GM23338 (cell line): ENCODE measurements around the gene MYLK. TPM values are rescaled to one million over a fixed set of nuclear protein-coding genes. Genes with fewer than 3 reads are reported as not detected.

Experiments used
- ATAC-seq: fragments of 200-7000 bp; cut with Tn5 transposase; 3 replicates; pipeline ENCODE4 v1.9.1; 2020
- DNase-seq: peaks from one replicate; pipeline ENCODE4 v3.0.0-alpha.2; 2015; ENCODE audit warnings: low spot score
- H2AFZ ChIP-seq: fragments of 200-600 bp; sonication (generic); 2 replicates; pipeline ENCODE4 v1.8.0; 2016; ENCODE audit warnings: antibody characterized with exemption, mild to moderate bottlenecking, moderate library complexity
- H3F3A ChIP-seq: fragments of 200-600 bp; sonication (generic); replicated peaks from 2 replicates; pipeline ENCODE4 v1.8.0; 2017; ENCODE audit warnings: antibody characterized with exemption, mixed run types, low read depth
- H3K27ac ChIP-seq: fragments of 200-600 bp; sonication (generic); 2 replicates; pipeline ENCODE4 v1.6.1; 2016; ENCODE audit warnings: low read depth
- H3K27me3 ChIP-seq: fragments of 200-600 bp; sonication (generic); 2 replicates; pipeline ENCODE4 v1.8.0; 2016; ENCODE audit warnings: mild to moderate bottlenecking, mixed run types, moderate library complexity; ENCODE audit not compliant: insufficient read depth
- H3K36me3 ChIP-seq: fragments of 200-600 bp; sonication (generic); 2 replicates; pipeline ENCODE4 v1.8.0; 2016; ENCODE audit warnings: mild to moderate bottlenecking; ENCODE audit not compliant: insufficient read depth
- H3K4me1 ChIP-seq: fragments of 200-600 bp; sonication (generic); 2 replicates; pipeline ENCODE4 v1.8.0; 2016; ENCODE audit warnings: mild to moderate bottlenecking, moderate library complexity; ENCODE audit not compliant: insufficient read depth
- H3K4me2 ChIP-seq: fragments of 200-600 bp; sonication (generic); 2 replicates; pipeline ENCODE4 v1.7.1; 2017; ENCODE audit warnings: mixed run types
- H3K4me3 ChIP-seq: fragments of 200-600 bp; sonication (generic); 2 replicates; pipeline ENCODE4 v1.6.1; 2016; ENCODE audit warnings: mixed run types
- H3K79me2 ChIP-seq: fragments of 200-600 bp; sonication (generic); replicated peaks from 2 replicates; pipeline ENCODE4 v1.8.0; 2017; ENCODE audit warnings: mild to moderate bottlenecking; ENCODE audit not compliant: insufficient read depth
- H3K9me2 ChIP-seq: fragments of 200-600 bp; sonication (generic); 2 replicates; pipeline ENCODE4 v1.8.0; 2017; ENCODE audit not compliant: insufficient read depth
- H4K20me1 ChIP-seq: fragments of 200-600 bp; sonication (generic); replicated peaks from 2 replicates; pipeline ENCODE4 v1.8.0; 2017; ENCODE audit warnings: mild to moderate bottlenecking; ENCODE audit not compliant: insufficient read depth
- H3K27ac Mint-ChIP-seq: 2 replicates; pipeline ENCODE4 v1.8.0; 2020; ENCODE audit warnings: inconsistent platforms, mild to moderate bottlenecking, moderate library complexity, mixed read lengths
- H3K27me3 Mint-ChIP-seq: 3 replicates; pipeline ENCODE4 v1.8.0; 2022; ENCODE audit warnings: low read depth, mild to moderate bottlenecking, moderate library complexity, mixed read lengths, inconsistent platforms; ENCODE audit not compliant: insufficient read depth, poor library complexity
- H3K36me3 Mint-ChIP-seq: 3 replicates; pipeline ENCODE4 v1.8.0; 2021; ENCODE audit warnings: low read depth, mild to moderate bottlenecking, inconsistent platforms, moderate library complexity, mixed read lengths
- H3K4me1 Mint-ChIP-seq: 3 replicates; pipeline ENCODE4 v1.8.0; 2020; ENCODE audit warnings: mild to moderate bottlenecking, inconsistent platforms, mixed read lengths
- H3K4me3 Mint-ChIP-seq: 3 replicates; pipeline ENCODE4 v1.8.0; 2021; ENCODE audit warnings: moderate library complexity, mild to moderate bottlenecking, inconsistent platforms, mixed read lengths
- H3K9me3 Mint-ChIP-seq: 3 replicates; pipeline ENCODE4 v1.8.0; 2020; ENCODE audit warnings: moderate library complexity, mild to moderate bottlenecking, inconsistent platforms, mixed read lengths
- CREB1 ChIP-seq: fragments of 250-450 bp; sonication (Bioruptor Pico); IDR thresholded peaks from 2 replicates; pipeline ENCODE4 v1.5.0; 2020; ENCODE audit warnings: low read depth, mild to moderate bottlenecking, moderate library complexity
- CTCF ChIP-seq, 2 experiments: fragments of 200-600 bp in 1 of 2; sonication (generic) in 1 of 2; conservative IDR thresholded peaks; 2 replicates each; pipeline versions ENCODE4 v1.5.1 to v1.6.1; 2016 to 2017; ENCODE audit warnings: antibody characterized with exemption in 2 of 2, low read depth in 2 of 2, mild to moderate bottlenecking in 2 of 2, moderate library complexity in 1 of 2
- ETS1 ChIP-seq: IDR thresholded peaks from 2 replicates; pipeline ENCODE4 v1.6.1; 2016; ENCODE audit warnings: antibody characterized with exemption
- EZH2phosphoT487 ChIP-seq: fragments of 200-600 bp; sonication (generic); IDR thresholded peaks from one replicate; pipeline ENCODE4 v1.8.1; 2018; ENCODE audit warnings: antibody characterized with exemption; ENCODE audit not compliant: unreplicated experiment
- JUNB ChIP-seq: IDR thresholded peaks from one replicate; pipeline ENCODE4 v1.6.1; 2016; ENCODE audit warnings: antibody characterized with exemption; ENCODE audit not compliant: unreplicated experiment
- POLR2AphosphoS5 ChIP-seq: IDR thresholded peaks from 2 replicates; pipeline ENCODE4 v1.6.1; 2016; ENCODE audit warnings: antibody characterized with exemption, low read depth
- REST ChIP-seq: IDR thresholded peaks from one replicate; pipeline ENCODE4 v1.6.1; 2018; ENCODE audit warnings: antibody characterized with exemption; ENCODE audit not compliant: unreplicated experiment
- STAT1 ChIP-seq: IDR thresholded peaks from one replicate; pipeline ENCODE4 v1.6.1; 2016; ENCODE audit warnings: antibody characterized with exemption; ENCODE audit not compliant: unreplicated experiment
- ZNF331 ChIP-seq: fragments of 250-450 bp; sonication (Bioruptor Pico); IDR thresholded peaks from 2 replicates; pipeline ENCODE4 v1.5.0; 2020; ENCODE audit warnings: low read depth, mild to moderate bottlenecking, moderate library complexity
- polyA plus RNA-seq: library from polyadenylated mRNA; unstranded; fragments of >200 nt; fragmentation: Nextera tagmentation; extraction: Ambion mirVana; gene quantifications from 2 replicates; pipeline ENCODE4 v1.2.1, GENCODE V29; 2016
- total RNA-seq: library from RNA; depleted of rRNA; stranded (reverse); fragments of >200 nt; shearing (Covaris generic); gene quantifications from 2 replicates; pipeline ENCODE4 v1.2.3, GENCODE V29; 2014

MYLK gene
- total and polyA plus RNA-seq, 2 experiments from 2014 or later = 11.5 to 17.9 TPM

GRCh38 chr3:123634149-123635051, 249.7 kb downstream of the MYLK start (continued):
- TF ChIP-seq REST = no peak

GRCh38 chr3:123633530-123633929, 250.6 kb downstream of the MYLK start:
- Histone ChIP-seq H3K4me3 (no peak overlapping the region), H3F3A (no peaks in the 10 kb centered on the region; the same call in 1 of the 2 replicates), H2AFZ (no peak overlapping the region), H3K4me2 (no peak overlapping the region), H3K9me2 (no peaks in the 10 kb centered on the region), H3K27ac (no peak overlapping the region), H4K20me1 (no peaks in the 10 kb centered on the region), H3K79me2 (no peaks in the 10 kb centered on the region), H3K4me1 (peaks cover 37% of the 10 kb centered on the region), H3K27me3 (no peaks in the 10 kb centered on the region), H3K36me3 (no peaks in the 10 kb centered on the region)
- Mint-ChIP-seq H3K27ac (peak overlapping the region; percentile 67; the same call in 1 of the 2 replicates), H3K36me3 (no peaks in the 10 kb centered on the region), H3K4me1 (peaks cover 54% of the 10 kb centered on the region), H3K27me3 (peaks cover 12% of the 10 kb centered on the region), H3K4me3 (no peak overlapping the region), H3K9me3 (no peaks in the 10 kb centered on the region)
- DNase-seq = no peak
- no peak for ATAC-seq
- TF ChIP-seq POLR2AphosphoS5 = no peak
- TF ChIP-seq STAT1 = no peak
- no peak for TF ChIP-seq ETS1
- TF ChIP-seq EZH2phosphoT487 = no peak
- no peak for TF ChIP-seq JUNB
- TF ChIP-seq CTCF (conservative IDR thresholded peaks at IDR 0.05; ENCODE audit: low read depth in 2 of 2) = no peak
- TF ChIP-seq CREB1 (CRISPR knock-in tag) = no peak
- TF ChIP-seq ZNF331 (CRISPR knock-in tag) = no peak
- no peak for TF ChIP-seq REST
